ENCODE measurements around the gene TRAPPC2L.
"Not testable (repeated sequence)": the region's sequence is repeated elsewhere in the genome, so short reads cannot be mapped to it uniquely, and the experiment has no call there.

TRAPPC2L gene

GRCh38 chr16:88819126-88819525, 37.8 kb upstream of the TRAPPC2L start:
- FAIRE-seq: no peak

- no peak for FAIRE-seq
Observed at GRCh38 chr16:88820385-88821025, 36.4 kb upstream of the TRAPPC2L start.

GRCh38 chr16:88821168-88821850, 35.6 kb upstream of the TRAPPC2L start:
- FAIRE-seq: no peak

- FAIRE-seq: no peak
Observed at GRCh38 chr16:88822281-88823040, 34.5 kb upstream of the TRAPPC2L start.

- FAIRE-seq: not testable (repeated sequence)
Observed at GRCh38 chr16:88823646-88824045, 33.3 kb upstream of the TRAPPC2L start.

- no peak for FAIRE-seq
Observed at GRCh38 chr16:88824256-88825077, 32.5 kb upstream of the TRAPPC2L start.

GRCh38 chr16:88825146-88825545, 31.8 kb upstream of the TRAPPC2L start:
- no peak for FAIRE-seq

- no peak for FAIRE-seq
Observed at GRCh38 chr16:88826070-88826840, 30.7 kb upstream of the TRAPPC2L start.

GRCh38 chr16:88827727-88828126, 29.2 kb upstream of the TRAPPC2L start:
- no peak for FAIRE-seq

- no peak for FAIRE-seq
Observed at GRCh38 chr16:88828711-88829110, 28.2 kb upstream of the TRAPPC2L start.

GRCh38 chr16:88830258-88830657, 26.7 kb upstream of the TRAPPC2L start:
- no peak for FAIRE-seq

- no peak for FAIRE-seq
Observed at GRCh38 chr16:88830783-88831182, 26.1 kb upstream of the TRAPPC2L start.

GRCh38 chr16:88831838-88832237, 25.1 kb upstream of the TRAPPC2L start:
- no peak for FAIRE-seq

GRCh38 chr16:88833086-88833485, 23.8 kb upstream of the TRAPPC2L start:
- FAIRE-seq: no peak

- FAIRE-seq: no peak
Observed at GRCh38 chr16:88834670-88835069, 22.3 kb upstream of the TRAPPC2L start.

GRCh38 chr16:88835383-88835782, 21.5 kb upstream of the TRAPPC2L start:
- FAIRE-seq: no peak

- no peak for FAIRE-seq
Observed at GRCh38 chr16:88835818-88836217, 21.1 kb upstream of the TRAPPC2L start.

GRCh38 chr16:88836791-88837190, 20.1 kb upstream of the TRAPPC2L start:
- FAIRE-seq: no peak

GRCh38 chr16:88837806-88838205, 19.1 kb upstream of the TRAPPC2L start:
- no peak for FAIRE-seq

GRCh38 chr16:88838566-88838965, 18.4 kb upstream of the TRAPPC2L start:
- no peak for FAIRE-seq

GRCh38 chr16:88839026-88839529, 17.8 kb upstream of the TRAPPC2L start:
- FAIRE-seq: no peak

All from TTC549 (cell line).